Embryonic facial prominence (tissue), 1 donor: ENCODE data around the gene NPAS1.
A peak's percentile ranks its signal among the peaks of the same experiment; 100 is the strongest.

Experiments used
- DNase-seq: peaks from one replicate; pipeline ENCODE4 v3.0.0-alpha.2; 2016; ENCODE audit errors: extremely low spot score

NPAS1 gene

GRCh38 chr19:47020132-47020805, 632 bp downstream of the NPAS1 start:
- DNase-seq: no peak

DNA sequence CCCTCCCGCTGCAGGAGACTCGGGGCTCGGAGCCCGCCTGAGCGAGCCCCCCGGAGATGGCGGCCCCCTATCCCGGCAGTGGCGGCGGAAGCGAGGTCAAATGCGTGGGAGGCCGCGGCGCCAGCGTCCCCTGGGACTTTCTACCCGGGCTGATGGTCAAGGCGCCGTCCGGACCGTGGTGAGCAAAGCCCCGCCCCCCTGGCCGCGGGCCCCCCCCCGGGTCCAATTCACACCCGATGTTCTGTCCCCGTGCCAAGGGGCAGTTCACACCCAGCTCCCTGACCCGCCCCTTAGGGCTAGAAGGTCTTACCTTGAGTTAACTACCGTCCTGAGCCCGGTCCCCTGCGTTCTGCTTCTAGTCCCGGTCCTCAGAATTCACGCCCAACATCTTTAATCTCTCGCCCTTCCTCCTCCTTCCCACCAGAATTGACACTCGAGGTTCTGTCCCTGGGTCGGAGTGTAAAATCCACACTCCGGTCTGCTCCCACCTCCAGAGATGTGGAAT, 1.4 kb downstream of the NPAS1 start:
- no peak for DNase-seq

GRCh38 chr19:47021536-47022139, 2.0 kb downstream of the NPAS1 start:
- DNase-seq: no peak

DNA sequence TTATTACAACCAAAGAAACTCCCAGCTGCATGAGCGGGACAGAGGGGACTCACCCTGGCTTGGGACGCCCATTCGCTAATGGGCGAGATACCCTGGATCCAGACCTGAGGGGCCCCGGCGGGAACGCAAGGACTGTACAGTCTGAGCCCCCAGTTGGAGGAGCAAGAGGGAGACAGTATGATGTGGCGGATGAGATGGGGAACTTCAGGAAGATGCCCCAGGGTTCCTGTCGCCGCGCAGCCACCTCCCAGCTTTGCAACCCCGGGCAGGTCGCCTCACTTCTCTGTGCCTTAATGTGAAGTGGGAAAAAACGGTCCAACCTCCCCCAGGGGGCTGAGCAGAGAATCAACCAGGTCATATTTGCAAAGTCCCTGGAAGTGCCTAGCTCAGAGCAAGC, 2.5 kb downstream of the NPAS1 start:
- no peak for DNase-seq

DNA sequence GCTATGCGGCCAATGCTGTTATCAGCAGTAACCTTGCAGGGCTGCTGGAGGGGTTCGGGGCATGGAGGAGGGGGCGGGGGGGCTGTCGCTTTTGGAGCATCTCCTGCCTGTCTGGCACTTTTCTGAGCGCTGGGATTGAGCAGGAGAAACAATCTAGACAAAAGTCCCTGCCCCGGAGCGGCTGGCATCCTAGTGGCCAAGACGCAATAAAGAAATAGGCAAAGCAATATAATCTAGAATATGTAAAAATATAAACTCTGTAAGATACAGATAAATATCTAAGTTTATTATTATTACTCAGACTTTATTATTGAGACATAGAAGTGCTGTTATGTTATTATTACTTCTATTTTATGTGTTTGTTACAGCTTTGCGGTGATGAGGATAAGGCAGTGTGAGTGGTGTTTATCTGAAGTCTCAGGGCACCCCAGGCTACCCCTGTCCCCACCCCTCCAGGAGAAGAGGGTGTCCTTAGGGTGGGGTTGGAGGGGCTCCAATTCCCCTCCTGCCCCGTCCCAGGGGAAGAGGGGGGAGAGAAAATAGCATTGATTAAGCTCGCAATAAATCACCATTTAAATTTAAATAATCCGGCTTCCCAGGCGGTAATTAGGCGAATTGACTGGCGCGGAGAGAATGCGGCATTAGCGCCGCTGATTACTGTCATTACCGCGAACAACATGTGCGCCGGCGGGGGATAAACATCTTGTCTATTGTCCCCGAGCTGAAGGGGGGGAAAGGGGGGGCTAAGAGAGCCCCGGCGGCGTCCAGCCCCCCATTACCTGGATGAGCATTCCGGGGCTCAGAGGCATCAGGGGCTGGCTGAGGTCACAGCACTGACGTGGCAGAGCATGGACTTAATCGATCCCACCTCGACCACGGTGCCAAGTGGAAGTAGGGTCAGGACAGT, 3.2 kb downstream of the NPAS1 start:
- DNase-seq: no peak

GRCh38 chr19:47023448-47023794, 3.8 kb downstream of the NPAS1 start:
- DNase-seq: no peak

DNA sequence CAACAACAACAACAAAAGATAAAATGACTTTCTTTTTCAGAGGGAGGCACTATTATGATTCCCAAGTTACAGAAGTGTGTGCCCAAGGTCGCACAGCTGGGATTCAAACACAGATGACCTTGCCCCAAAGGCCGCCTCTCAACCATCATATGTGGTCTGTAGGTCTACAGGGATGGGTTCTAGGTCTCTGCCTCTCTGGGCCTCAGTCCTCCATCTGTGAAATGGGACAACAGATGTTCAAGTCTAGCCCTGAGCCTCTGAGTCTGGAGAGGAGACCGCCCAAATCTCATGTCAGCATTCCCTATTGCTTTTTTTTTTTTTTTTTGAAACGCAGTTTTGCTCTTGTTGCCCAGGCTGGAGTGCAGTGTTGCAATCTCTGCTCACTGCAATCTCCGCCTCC, 4.9 kb downstream of the NPAS1 start:
- DNase-seq: no peak

- no peak for DNase-seq
Measured at GRCh38 chr19:47026156-47026555, 6.5 kb downstream of the NPAS1 start.

- DNase-seq: no peak
Measured at GRCh38 chr19:47026889-47027288, 7.3 kb downstream of the NPAS1 start.

GRCh38 chr19:47027586-47028088, 8.0 kb downstream of the NPAS1 start:
- no peak for DNase-seq

DNA sequence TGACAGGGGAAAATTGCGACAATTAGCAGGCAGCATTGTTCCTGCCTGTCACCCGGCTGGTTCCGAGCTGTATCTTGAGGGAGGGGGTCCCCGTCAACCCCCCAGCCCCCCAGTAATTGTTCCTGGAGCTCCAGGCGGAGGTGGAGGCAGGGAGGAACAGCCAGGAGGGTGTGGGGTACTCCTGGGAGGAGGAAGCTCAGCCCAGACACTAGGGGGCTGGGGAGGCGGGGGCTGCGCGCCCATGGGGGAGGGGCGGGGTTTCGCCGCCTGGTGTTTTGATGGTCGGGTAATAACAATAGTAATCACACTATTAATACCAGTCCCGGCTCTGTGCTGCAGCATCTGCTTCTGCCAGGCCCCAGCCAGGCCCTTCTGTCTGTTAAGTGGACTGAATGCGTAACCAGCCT, 8.6 kb downstream of the NPAS1 start:
- DNase-seq: no peak

- DNase-seq: no peak
Measured at GRCh38 chr19:47032171-47032811, 12.7 kb downstream of the NPAS1 start.

GRCh38 chr19:47035127-47036096, 15.8 kb downstream of the NPAS1 start:
- peak; percentile 68 for DNase-seq

- no peak for DNase-seq
Measured at GRCh38 chr19:47036097-47036651, 16.5 kb downstream of the NPAS1 start.

- no peak for DNase-seq
Measured at GRCh38 chr19:47037766-47038165, 18.1 kb downstream of the NPAS1 start.

GRCh38 chr19:47039239-47039874, 19.7 kb downstream of the NPAS1 start:
- no peak for DNase-seq

GRCh38 chr19:47040869-47041268, 21.2 kb downstream of the NPAS1 start:
- no peak for DNase-seq

DNA sequence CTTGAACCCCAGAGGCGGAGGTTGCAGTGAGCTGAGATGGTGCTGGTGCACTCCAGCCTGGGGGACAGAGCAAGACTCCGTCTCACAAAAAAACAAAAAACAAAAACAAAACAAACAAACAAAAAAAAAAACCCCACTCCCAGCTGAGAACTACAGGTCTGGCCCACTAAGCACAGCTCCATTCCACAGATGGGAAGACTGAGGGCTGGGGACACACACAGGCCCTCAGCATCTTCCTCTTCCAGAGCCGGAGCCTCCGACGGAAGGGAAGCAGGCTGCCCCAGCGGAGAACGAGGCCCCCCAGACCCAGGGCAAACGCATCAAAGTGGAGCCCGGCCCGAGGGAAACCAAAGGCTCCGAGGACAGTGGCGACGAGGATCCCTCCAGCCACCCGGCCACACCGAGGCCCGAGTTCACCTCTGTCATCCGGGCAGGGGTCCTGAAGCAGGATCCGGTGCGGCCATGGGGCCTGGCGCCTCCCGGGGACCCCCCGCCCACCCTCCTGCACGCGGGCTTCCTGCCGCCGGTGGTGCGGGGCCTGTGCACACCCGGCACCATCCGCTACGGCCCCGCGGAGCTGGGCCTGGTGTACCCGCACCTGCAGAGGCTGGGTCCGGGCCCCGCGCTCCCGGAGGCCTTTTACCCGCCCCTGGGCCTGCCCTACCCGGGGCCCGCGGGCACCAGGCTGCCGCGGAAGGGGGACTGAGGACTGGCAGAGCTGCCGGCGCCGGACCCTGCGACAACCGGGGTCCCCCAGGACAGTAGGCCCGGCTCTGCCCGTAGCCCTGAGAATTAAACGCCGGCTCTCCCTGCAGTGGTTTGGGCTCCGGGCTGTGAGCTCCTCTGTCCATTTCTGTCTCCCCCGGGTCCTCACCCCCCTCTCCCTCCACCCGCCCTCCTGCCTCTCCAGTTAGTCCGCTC, 25.6 kb downstream of the NPAS1 start:
- DNase-seq: no peak
